WTC11 (cell line): ENCODE data around the gene OVOL1.

Source experiments
- ARID4B ChIP-seq: sonication (generic); formaldehyde crosslinking; IDR thresholded peaks from 2 replicates; pipeline ENCODE4 v1.8.0; 2023; ENCODE audit warnings: missing genetic modification reagents, mild to moderate bottlenecking, borderline replicate concordance
- ATF1 ChIP-seq: sonication (generic); formaldehyde crosslinking; IDR thresholded peaks from 2 replicates; pipeline ENCODE4 v1.8.1; 2023; ENCODE audit warnings: mild to moderate bottlenecking, moderate library complexity, missing genetic modification reagents
- CTCF ChIP-seq: fragments of 200-600 bp; IDR thresholded peaks from 2 replicates; pipeline ENCODE4 v1.8.0; 2022; ENCODE audit warnings: antibody characterized with exemption
- STAT6 ChIP-seq: sonication (generic); formaldehyde crosslinking; conservative IDR thresholded peaks from 2 replicates; pipeline ENCODE4 v1.8.1; 2023; ENCODE audit warnings: mild to moderate bottlenecking, low read depth, missing genetic modification reagents, moderate library complexity
- ZNF671 ChIP-seq: fragments of 250-450 bp; sonication (Bioruptor Pico); IDR thresholded peaks from 2 replicates; pipeline ENCODE4 v1.8.0; 2021; ENCODE audit warnings: mild to moderate bottlenecking

GRCh38 chr11:65780770-65781151, 6.1 kb upstream of the OVOL1 start, which contains the start of gene AP5B1:
- no peak for TF ChIP-seq STAT6 (CRISPR knock-in tag)
- TF ChIP-seq CTCF: no peak
- TF ChIP-seq ZNF671 (CRISPR knock-in tag): no peak
- TF ChIP-seq ATF1 (CRISPR knock-in tag): no peak
- TF ChIP-seq ARID4B: no peak
